Measurements from ENCODE around the gene KRT73. TPM values are rescaled to one million over a fixed set of nuclear protein-coding genes. Genes with fewer than 3 reads are reported as not detected.
A peak's percentile ranks its signal among the peaks of the same experiment; 100 is the strongest.

KRT73 gene
- not detected in 2 replicates for total RNA-seq (2021)
- long read RNA-seq, result 0 reads

- Histone ChIP-seq H3K27ac (ENCODE audit: insufficient read length, low read depth, low read length) (no peak within 1 kb of the TSS), H2BK120ac (ENCODE audit: low read depth, low read length, poor library complexity, severe bottlenecking) (no peak within 1 kb of the TSS), H3K23ac (ENCODE audit: insufficient read length, low read depth, low read length) (no peak within 1 kb of the TSS), H3K4me1 (ENCODE audit: insufficient read depth, low read length) (no peaks in the 10 kb centered on the region), H2BK20ac (ENCODE audit: low read depth, low read length, poor library complexity, severe bottlenecking) (no peak within 1 kb of the TSS), H2BK12ac (ENCODE audit: insufficient read length, low read depth, low read length) (no peak within 1 kb of the TSS), H3K56ac (ENCODE audit: insufficient read length, low read depth, low read length) (no peak within 1 kb of the TSS), H2BK5ac (ENCODE audit: insufficient read length, low read length) (no peak within 1 kb of the TSS), H2AFZ (ENCODE audit: low read length) (no peak within 1 kb of the TSS), H4K20me1 (ENCODE audit: control insufficient read depth, insufficient read depth, insufficient read length) (no peaks in the 10 kb centered on the region), H3K9ac (ENCODE audit: extremely low read depth, insufficient read length, low read length) (no peak within 1 kb of the TSS), H3K18ac (ENCODE audit: insufficient read length, low read depth, low read length) (peak within 1 kb of the TSS; percentile 41), H3T11ph (ENCODE audit: low read length) (no peak within 1 kb of the TSS), H4K91ac (ENCODE audit: insufficient read length, low read depth, low read length) (no peak within 1 kb of the TSS), H3K27me3 (ENCODE audit: insufficient read depth, low read length) (no peaks in the 10 kb centered on the region), H3K23me2 (ENCODE audit: insufficient read length, low read depth, low read length, poor library complexity, severe bottlenecking) (no peaks in the 10 kb centered on the region), H3K9me3 (ENCODE audit: control insufficient read depth, low read depth, low read length) (no peaks in the 10 kb centered on the region), H3K4ac (ENCODE audit: low read depth, low read length) (no peak within 1 kb of the TSS; the same call in 1 of the 2 replicates), H2BK15ac (ENCODE audit: low read depth, low read length) (no peak within 1 kb of the TSS), H3K79me1 (ENCODE audit: insufficient read depth, low read depth, low read length, poor library complexity, severe bottlenecking) (no peaks in the 10 kb centered on the region), H3K14ac (ENCODE audit: insufficient read depth, low read length) (no peak within 1 kb of the TSS), H3K4me2 (ENCODE audit: insufficient read depth, insufficient read length, low read length) (no peak within 1 kb of the TSS), H3K79me2 (ENCODE audit: insufficient read depth, low read length) (no peaks in the 10 kb centered on the region), H4K8ac (replicated peaks; ENCODE audit: insufficient read length, low read depth, low read length) (no peak within 1 kb of the TSS), H2AK5ac (ENCODE audit: insufficient read length, low read length) (no peak within 1 kb of the TSS), H4K5ac (ENCODE audit: insufficient read length, low read depth, low read length) (no peak within 1 kb of the TSS)
- Mint-ChIP-seq H3K27ac (no peak within 1 kb of the TSS; a peak in 1 of 7 replicates), H3K36me3 (ENCODE audit: insufficient read depth in 1 of 3, low read depth in 3 of 3) (no peaks in the 10 kb centered on the region), H3K4me1 (peaks cover 10 to 14% of the 10 kb centered on the region in 2 experiments), H3K9me3 (no peaks in the 10 kb centered on the region), H3K27me3 (ENCODE audit: low read depth) (peaks cover 14% of the 10 kb centered on the region), H3K4me3 (no peak within 1 kb of the TSS)
- no CpG with 5 or more reads among the region's 14 CpGs for WGBS (ENCODE audit: extremely low coverage, insufficient read length, low lambda C conversion rate)
- peak; percentile 22 for DNase-seq
- no peak for TF ChIP-seq CTCF (conservative IDR thresholded peaks at IDR 0.05)
These were observed at the start of gene KRT73 for GRCh38 chr12:52618216-52618615. Gene KRT73 (minus strand): TSS chr12:52618559. CDS start chr12:52618524, 35 bp downstream.
